ENCODE measurements around the gene UST.
"Not testable (repeated sequence)": the region's sequence is repeated elsewhere in the genome, so short reads cannot be mapped to it uniquely, and the experiment has no call there.

Gene UST

DNA sequence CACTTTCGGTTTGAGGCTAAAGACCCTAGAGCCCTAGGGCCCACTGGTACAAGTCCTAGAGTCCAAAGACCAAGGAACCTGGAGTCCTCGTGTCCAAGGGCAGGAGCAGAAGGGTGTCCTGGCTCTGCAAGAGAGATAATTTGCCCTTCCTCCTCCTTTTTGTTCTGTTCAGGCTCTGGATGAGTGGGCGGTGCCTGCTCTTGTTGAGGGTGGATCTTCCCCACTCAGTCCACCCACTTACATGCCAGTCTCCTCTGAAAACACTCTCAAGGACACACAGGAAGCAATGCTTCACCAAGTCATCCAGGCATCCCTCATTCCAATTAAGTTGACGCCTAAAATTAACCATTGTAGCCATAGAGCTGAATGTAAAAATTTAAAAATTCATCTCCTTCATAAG lies 102.1 kb downstream of the UST start:
- Histone ChIP-seq H3K9ac (ENCODE audit: low read length) (no peak overlapping the region), H3K9me3 (ENCODE audit: control insufficient read depth, low read length) (no peaks in the 10 kb centered on the region)

DNA sequence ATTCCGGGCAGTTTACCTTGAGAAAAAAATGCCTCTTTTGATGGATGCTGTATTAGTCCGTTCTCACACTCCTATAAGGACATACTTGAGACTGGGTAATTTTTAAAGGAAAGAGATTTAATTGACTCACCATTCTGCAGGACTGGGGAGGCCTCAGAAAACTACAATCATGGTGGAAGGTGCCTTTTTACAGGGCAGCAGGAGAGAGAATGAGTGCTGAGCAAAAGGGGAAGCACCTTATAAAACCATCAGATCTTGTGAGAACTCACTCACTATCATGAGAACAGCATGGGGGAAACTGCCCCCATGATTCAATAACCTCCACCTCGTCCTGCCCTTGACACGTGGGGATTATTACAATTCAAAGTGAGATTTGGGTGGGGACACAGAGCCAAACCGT lies 102.6 kb downstream of the UST start:
- not testable (repeated sequence) for DNase-seq; H3K4me2 ChIP-seq (ENCODE audit: low read length, poor library complexity, severe bottlenecking); H3K14ac ChIP-seq (ENCODE audit: low read length in 2 of 2); H2AFZ ChIP-seq (ENCODE audit: low read depth, low read length); H2BK120ac ChIP-seq (ENCODE audit: low read depth, low read length); H2BK12ac ChIP-seq (ENCODE audit: low read length in 2 of 2); H3K27me3 ChIP-seq (ENCODE audit: control insufficient read depth in 1 of 2, insufficient read depth in 1 of 2, low read length in 2 of 2); H3K4ac ChIP-seq (ENCODE audit: low read depth in 1 of 2, low read length in 2 of 2); H3K23ac ChIP-seq (ENCODE audit: low read length in 2 of 2); H3K36me3 ChIP-seq (ENCODE audit: control insufficient read depth in 1 of 2, insufficient read depth in 2 of 2, low read depth in 1 of 2, low read length in 2 of 2); H3K27ac ChIP-seq (ENCODE audit: low read length, poor library complexity, severe bottlenecking); H2BK5ac ChIP-seq (ENCODE audit: low read depth, low read length, poor library complexity, severe bottlenecking); H4K8ac ChIP-seq (ENCODE audit: low read length); H3K9me3 ChIP-seq (ENCODE audit: control insufficient read depth, low read length); H2AK5ac ChIP-seq (ENCODE audit: low read length, severe bottlenecking); H3K4me3 ChIP-seq (ENCODE audit: insufficient read depth in 1 of 2, low read depth in 1 of 2, low read length in 2 of 2); H4K91ac ChIP-seq (ENCODE audit: low read length); H3K18ac ChIP-seq (ENCODE audit: low read depth in 1 of 2, low read length in 2 of 2); H2BK15ac ChIP-seq (ENCODE audit: low read depth, poor library complexity, severe bottlenecking); H3K4me1 ChIP-seq (ENCODE audit: control insufficient read depth, insufficient read depth, low read depth, low read length); H3K9ac ChIP-seq (ENCODE audit: low read length)
- peaks cover 12% of the 10 kb centered on the region for H3K79me1 ChIP-seq (replicated peaks; ENCODE audit: low read length, poor library complexity, severe bottlenecking)
- WGBS: 94% methylated on average over 2 of the region's 5 CpGs

More for the DNA sequence above, 102.1 kb downstream of the UST start:
- H4K91ac ChIP-seq (ENCODE audit: low read length): no peak overlapping the region
- no peak overlapping the region for H3K4me2 ChIP-seq (ENCODE audit: low read length, poor library complexity, severe bottlenecking)
- DNase-seq: no peak
- peak overlapping the region; percentile 69 for H2BK15ac ChIP-seq (ENCODE audit: low read depth, poor library complexity, severe bottlenecking)
- no peak overlapping the region for H2AFZ ChIP-seq (ENCODE audit: low read depth, low read length)
- no peak overlapping the region for H3K4me3 ChIP-seq (ENCODE audit: insufficient read depth in 1 of 2, low read depth in 1 of 2, low read length in 2 of 2)
- H3K27me3 ChIP-seq (ENCODE audit: control insufficient read depth in 1 of 2, insufficient read depth in 1 of 2, low read length in 2 of 2): no peaks in the 10 kb centered on the region
- H2BK12ac ChIP-seq (ENCODE audit: low read length in 2 of 2): no peak overlapping the region
- peaks cover 12% of the 10 kb centered on the region for H3K79me1 ChIP-seq (replicated peaks; ENCODE audit: low read length, poor library complexity, severe bottlenecking)
- no peaks in the 10 kb centered on the region for H3K4me1 ChIP-seq (ENCODE audit: control insufficient read depth, insufficient read depth, low read depth, low read length)
- H3K23ac ChIP-seq (ENCODE audit: low read length in 2 of 2): no peak overlapping the region
- no peak overlapping the region for H3K4ac ChIP-seq (ENCODE audit: low read depth in 1 of 2, low read length in 2 of 2)
- no peaks in the 10 kb centered on the region for H3K36me3 ChIP-seq (ENCODE audit: control insufficient read depth in 1 of 2, insufficient read depth in 2 of 2, low read depth in 1 of 2, low read length in 2 of 2)
- H3K27ac ChIP-seq (ENCODE audit: low read length, poor library complexity, severe bottlenecking): no peak overlapping the region
- peak overlapping the region; percentile 21 to 28 for H3K18ac ChIP-seq (ENCODE audit: low read depth in 1 of 2, low read length in 2 of 2)
- H4K8ac ChIP-seq (ENCODE audit: low read length): peak overlapping the region; percentile 37
- no peak overlapping the region for H3K14ac ChIP-seq (ENCODE audit: low read length in 2 of 2)
- H2BK120ac ChIP-seq (ENCODE audit: low read depth, low read length): peak overlapping the region; percentile 49
- 96% methylated on average over 2 of the region's 4 CpGs for WGBS
- no peak overlapping the region for H2AK5ac ChIP-seq (ENCODE audit: low read length, severe bottlenecking)
- H2BK5ac ChIP-seq (ENCODE audit: low read depth, low read length, poor library complexity, severe bottlenecking): no peak overlapping the region

DNA sequence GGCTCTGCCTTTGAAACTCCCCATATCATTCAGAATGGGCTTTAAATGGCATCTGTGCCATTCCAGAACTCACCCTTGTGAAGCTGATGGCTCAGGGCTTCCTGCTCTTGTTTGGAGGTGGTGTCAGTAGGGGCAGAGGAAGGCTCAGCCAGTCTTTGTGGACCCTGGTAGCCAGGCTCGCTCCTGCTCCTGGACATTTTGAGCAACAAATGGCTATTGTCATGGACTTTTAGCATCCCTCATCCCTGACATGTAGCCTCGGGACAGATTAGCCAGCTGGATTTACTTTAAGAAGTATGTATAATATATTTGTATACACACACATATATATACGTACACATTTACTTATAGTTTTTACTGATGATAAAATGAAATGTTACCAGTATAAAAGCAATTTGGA lies 104.1 kb downstream of the UST start:
- Histone ChIP-seq H3K18ac (ENCODE audit: low read depth in 1 of 2, low read length in 2 of 2) (no peak overlapping the region), H3K79me1 (replicated peaks; ENCODE audit: low read length, poor library complexity, severe bottlenecking) (peaks cover 17% of the 10 kb centered on the region), H2BK15ac (ENCODE audit: low read depth, poor library complexity, severe bottlenecking) (no peak overlapping the region), H3K9ac (ENCODE audit: low read length) (no peak overlapping the region), H3K4me1 (ENCODE audit: control insufficient read depth, insufficient read depth, low read depth, low read length) (no peaks in the 10 kb centered on the region), H2AFZ (ENCODE audit: low read depth, low read length) (no peak overlapping the region), H2AK5ac (ENCODE audit: low read length, severe bottlenecking) (no peak overlapping the region), H2BK120ac (ENCODE audit: low read depth, low read length) (no peak overlapping the region), H3K4me2 (ENCODE audit: low read length, poor library complexity, severe bottlenecking) (no peak overlapping the region), H3K4ac (ENCODE audit: low read depth in 1 of 2, low read length in 2 of 2) (no peak overlapping the region), H3K27me3 (ENCODE audit: control insufficient read depth in 1 of 2, insufficient read depth in 1 of 2, low read length in 2 of 2) (peaks cover 0 to 9% of the 10 kb centered on the region in 2 experiments), H3K36me3 (ENCODE audit: control insufficient read depth in 1 of 2, insufficient read depth in 2 of 2, low read depth in 1 of 2, low read length in 2 of 2) (no peaks in the 10 kb centered on the region), H3K9me3 (ENCODE audit: control insufficient read depth, low read length) (no peaks in the 10 kb centered on the region), H2BK12ac (ENCODE audit: low read length in 2 of 2) (no peak overlapping the region), H3K14ac (ENCODE audit: low read length in 2 of 2) (no peak overlapping the region), H3K23ac (ENCODE audit: low read length in 2 of 2) (no peak overlapping the region), H4K91ac (ENCODE audit: low read length) (no peak overlapping the region), H3K27ac (ENCODE audit: low read length, poor library complexity, severe bottlenecking) (no peak overlapping the region), H4K8ac (ENCODE audit: low read length) (no peak overlapping the region), H2BK5ac (ENCODE audit: low read depth, low read length, poor library complexity, severe bottlenecking) (no peak overlapping the region), H3K4me3 (ENCODE audit: insufficient read depth in 1 of 2, low read depth in 1 of 2, low read length in 2 of 2) (no peak overlapping the region)
- 60% methylated on average over 1 of the region's 3 CpGs for WGBS
- no peak for DNase-seq

GRCh38 chr6:148851683-148852556 lies 105.1 kb downstream of the UST start:
- WGBS: 90% methylated on average over 15 of the region's 16 CpGs
- no peak for DNase-seq
- Histone ChIP-seq H3K23ac (ENCODE audit: low read length in 2 of 2) (no peak overlapping the region), H2BK15ac (ENCODE audit: low read depth, poor library complexity, severe bottlenecking) (no peak overlapping the region), H3K9ac (ENCODE audit: low read length) (no peak overlapping the region), H4K8ac (ENCODE audit: low read length) (no peak overlapping the region), H3K9me3 (ENCODE audit: control insufficient read depth, low read length) (no peaks in the 10 kb centered on the region), H2BK120ac (ENCODE audit: low read depth, low read length) (no peak overlapping the region), H2BK5ac (ENCODE audit: low read depth, low read length, poor library complexity, severe bottlenecking) (no peak overlapping the region), H4K91ac (ENCODE audit: low read length) (no peak overlapping the region), H3K27me3 (ENCODE audit: control insufficient read depth in 1 of 2, insufficient read depth in 1 of 2, low read length in 2 of 2) (peaks cover 0 to 9% of the 10 kb centered on the region in 2 experiments), H3K18ac (ENCODE audit: low read depth in 1 of 2, low read length in 2 of 2) (peak overlapping the region in 1 of 2 experiments; percentile 13), H3K4ac (ENCODE audit: low read depth in 1 of 2, low read length in 2 of 2) (no peak overlapping the region), H3K14ac (ENCODE audit: low read length in 2 of 2) (no peak overlapping the region), H3K79me1 (replicated peaks; ENCODE audit: low read length, poor library complexity, severe bottlenecking) (peaks cover 16% of the 10 kb centered on the region), H3K4me3 (ENCODE audit: insufficient read depth in 1 of 2, low read depth in 1 of 2, low read length in 2 of 2) (no peak overlapping the region), H3K36me3 (ENCODE audit: control insufficient read depth in 1 of 2, insufficient read depth in 2 of 2, low read depth in 1 of 2, low read length in 2 of 2) (no peaks in the 10 kb centered on the region), H3K4me2 (ENCODE audit: low read length, poor library complexity, severe bottlenecking) (no peak overlapping the region), H2AK5ac (ENCODE audit: low read length, severe bottlenecking) (no peak overlapping the region), H2AFZ (ENCODE audit: low read depth, low read length) (no peak overlapping the region), H3K4me1 (ENCODE audit: control insufficient read depth, insufficient read depth, low read depth, low read length) (no peaks in the 10 kb centered on the region), H3K27ac (ENCODE audit: low read length, poor library complexity, severe bottlenecking) (no peak overlapping the region), H2BK12ac (ENCODE audit: low read length in 2 of 2) (no peak overlapping the region)

Data from mesenchymal stem cell (in vitro differentiated cells and primary cell).